H9 (cell line): ENCODE results near the gene SLAMF1. TPM values are rescaled to one million over a fixed set of nuclear protein-coding genes. Genes with fewer than 3 reads are reported as not detected.

ENCODE experiments used
- DNase-seq: peaks from one replicate; pipeline ENCODE4 v3.0.0-alpha.2; 2017
- H2AFZ ChIP-seq: one replicate; pipeline ENCODE4 v1.6.1; 2013; ENCODE audit warnings: mild to moderate bottlenecking, low read length, control low read depth, moderate library complexity
- H2AK5ac ChIP-seq: 2 replicates; pipeline ENCODE4 v1.6.1; 2013; ENCODE audit warnings: low read length, control low read depth, mixed read lengths; ENCODE audit not compliant: insufficient read length
- H2BK120ac ChIP-seq: one replicate; pipeline ENCODE4 v1.6.1; 2013; ENCODE audit warnings: low read depth, mild to moderate bottlenecking, low read length, control low read depth, inconsistent platforms; ENCODE audit not compliant: poor library complexity, severe bottlenecking
- H2BK12ac ChIP-seq: 2 replicates; pipeline ENCODE4 v1.6.1; 2013; ENCODE audit warnings: low read length, control low read depth, mixed read lengths, low read depth; ENCODE audit not compliant: insufficient read length
- H2BK15ac ChIP-seq: 2 replicates; pipeline ENCODE4 v1.6.1; 2013; ENCODE audit warnings: low read depth, low read length, control low read depth
- H2BK20ac ChIP-seq: one replicate; pipeline ENCODE4 v1.6.1; 2013; ENCODE audit warnings: low read depth, mild to moderate bottlenecking, low read length, control low read depth, inconsistent platforms; ENCODE audit not compliant: poor library complexity, severe bottlenecking
- H2BK5ac ChIP-seq: 2 replicates; pipeline ENCODE4 v1.6.1; 2013; ENCODE audit warnings: low read length, control low read depth, mixed read lengths; ENCODE audit not compliant: insufficient read length
- H3K14ac ChIP-seq: 2 replicates; pipeline ENCODE4 v1.6.1; 2013; ENCODE audit warnings: low read length, control low read depth; ENCODE audit not compliant: insufficient read depth
- H3K18ac ChIP-seq: 2 replicates; pipeline ENCODE4 v1.6.1; 2013; ENCODE audit warnings: low read depth, mild to moderate bottlenecking, mixed read lengths, low read length, control low read depth; ENCODE audit not compliant: insufficient read length
- H3K23ac ChIP-seq: 2 replicates; pipeline ENCODE4 v1.6.1; 2013; ENCODE audit warnings: low read length, control low read depth, mixed read lengths, low read depth; ENCODE audit not compliant: insufficient read length
- H3K23me2 ChIP-seq: 2 replicates; pipeline ENCODE4 v1.6.1; 2013; ENCODE audit warnings: low read depth, mild to moderate bottlenecking, mixed read lengths, low read length, control low read depth; ENCODE audit not compliant: insufficient read length, poor library complexity, severe bottlenecking
- H3K27ac ChIP-seq: 2 replicates; pipeline ENCODE4 v1.5.1; 2013; ENCODE audit warnings: low read length, control low read depth, mixed read lengths, low read depth; ENCODE audit not compliant: insufficient read length
- H3K27me3 ChIP-seq: 2 replicates; pipeline ENCODE4 v1.6.1; 2013; ENCODE audit warnings: low read length, control low read depth, inconsistent platforms; ENCODE audit not compliant: insufficient read depth
- H3K4ac ChIP-seq: 2 replicates; pipeline ENCODE4 v1.6.1; 2013; ENCODE audit warnings: low read depth, mild to moderate bottlenecking, control low read depth, inconsistent platforms, low read length, moderate library complexity
- H3K4me1 ChIP-seq: 2 replicates; pipeline ENCODE4 v1.6.1; 2013; ENCODE audit warnings: low read length, control low read depth, inconsistent platforms; ENCODE audit not compliant: insufficient read depth
- H3K4me2 ChIP-seq: 2 replicates; pipeline ENCODE4 v1.6.1; 2013; ENCODE audit warnings: low read length, control low read depth, mixed read lengths; ENCODE audit not compliant: insufficient read length, insufficient read depth
- H3K56ac ChIP-seq: 2 replicates; pipeline ENCODE4 v1.6.1; 2013; ENCODE audit warnings: low read depth, mild to moderate bottlenecking, mixed read lengths, low read length, control low read depth; ENCODE audit not compliant: insufficient read length
- H3K79me1 ChIP-seq: 2 replicates; pipeline ENCODE4 v1.6.1; 2013; ENCODE audit warnings: low read depth, mild to moderate bottlenecking, moderate library complexity, low read length, control low read depth, inconsistent platforms; ENCODE audit not compliant: insufficient read depth, poor library complexity, severe bottlenecking
- H3K79me2 ChIP-seq: 2 replicates; pipeline ENCODE4 v1.6.1; 2013; ENCODE audit warnings: low read length, control low read depth, inconsistent platforms; ENCODE audit not compliant: insufficient read depth
- H3K9ac ChIP-seq: 2 replicates; pipeline ENCODE4 v1.6.1; 2013; ENCODE audit warnings: low read length, control low read depth, mixed read lengths; ENCODE audit not compliant: insufficient read length; ENCODE audit errors: extremely low read depth
- H3K9me3 ChIP-seq: one replicate; pipeline ENCODE4 v1.6.1; 2013; ENCODE audit warnings: low read depth, low read length, inconsistent platforms; ENCODE audit not compliant: control insufficient read depth
- H3T11ph ChIP-seq: one replicate; pipeline ENCODE4 v1.6.1; 2013; ENCODE audit warnings: mild to moderate bottlenecking, low read length, control low read depth, inconsistent platforms
- H4K20me1 ChIP-seq: one replicate; pipeline ENCODE4 v1.6.1; 2013; ENCODE audit not compliant: control insufficient read depth, insufficient read length, insufficient read depth
- H4K5ac ChIP-seq: 2 replicates; pipeline ENCODE4 v1.6.1; 2013; ENCODE audit warnings: low read depth, mild to moderate bottlenecking, mixed read lengths, low read length, control low read depth; ENCODE audit not compliant: insufficient read length
- H4K8ac ChIP-seq: replicated peaks from 2 replicates; pipeline ENCODE4 v1.6.1; 2013; ENCODE audit warnings: low read length, control low read depth, mixed read lengths, low read depth; ENCODE audit not compliant: insufficient read length
- H4K91ac ChIP-seq: 2 replicates; pipeline ENCODE4 v1.6.1; 2013; ENCODE audit warnings: low read depth, mild to moderate bottlenecking, moderate library complexity, mixed read lengths, low read length, control low read depth; ENCODE audit not compliant: insufficient read length
- H3K27ac Mint-ChIP-seq, 3 experiments: 2 replicates in 2 of 3; 3 replicates in 1 of 3; pipeline ENCODE4 v1.8.0; 2020 to 2021; ENCODE audit warnings: mixed read lengths in 3 of 3, mild to moderate bottlenecking in 1 of 3, moderate library complexity in 1 of 3
- H3K27me3 Mint-ChIP-seq: 2 replicates; pipeline ENCODE4 v1.8.0; 2021; ENCODE audit warnings: low read depth, mild to moderate bottlenecking, moderate library complexity, mixed read lengths
- H3K36me3 Mint-ChIP-seq, 3 experiments: 2 replicates in 2 of 3; 3 replicates in 1 of 3; pipeline ENCODE4 v1.8.0; 2020 to 2021; ENCODE audit warnings: low read depth in 3 of 3, mixed read lengths in 3 of 3; ENCODE audit not compliant: insufficient read depth in 1 of 3
- H3K4me1 Mint-ChIP-seq, 2 experiments: 2 replicates each; pipeline ENCODE4 v1.8.0; 2020; ENCODE audit warnings: mixed read lengths in 2 of 2
- H3K4me3 Mint-ChIP-seq, 2 experiments: 2 replicates in 1 of 2; 3 replicates in 1 of 2; pipeline ENCODE4 v1.8.0; 2020 to 2021; ENCODE audit warnings: mild to moderate bottlenecking in 2 of 2, mixed read lengths in 2 of 2, moderate library complexity in 1 of 2
- H3K9me3 Mint-ChIP-seq, 2 experiments: 2 replicates in 1 of 2; 3 replicates in 1 of 2; pipeline ENCODE4 v1.8.0; 2020; ENCODE audit warnings: mild to moderate bottlenecking in 2 of 2, mixed read lengths in 2 of 2, moderate library complexity in 1 of 2
- WGBS: extraction: QIAGEN DNeasy Blood & Tissue Kit; methylation state at CpG from one replicate; pipeline ENCODE4 v1.1.7; 2013; ENCODE audit warnings: missing lambda C conversion rate, low lambda C conversion rate, mixed read lengths; ENCODE audit not compliant: insufficient read length; ENCODE audit errors: extremely low coverage; 5-methylcytosine and 5-hydroxymethylcytosine counted together
- total RNA-seq: library from RNA; stranded (reverse); gene quantifications from 2 replicates; pipeline ENCODE4 v1.2.1, GENCODE V29; 2021
- TF ChIP-seq, protein P1 (sequence below): fragments of 200-600 bp; sonication (generic); conservative IDR thresholded peaks from 3 replicates; pipeline ENCODE4 v1.8.0; 2021; ENCODE audit warnings: antibody characterized with exemption, mild to moderate bottlenecking

The SLAMF1 gene
- total RNA-seq, 1 experiment from 2014 or later: not detected

DNA sequence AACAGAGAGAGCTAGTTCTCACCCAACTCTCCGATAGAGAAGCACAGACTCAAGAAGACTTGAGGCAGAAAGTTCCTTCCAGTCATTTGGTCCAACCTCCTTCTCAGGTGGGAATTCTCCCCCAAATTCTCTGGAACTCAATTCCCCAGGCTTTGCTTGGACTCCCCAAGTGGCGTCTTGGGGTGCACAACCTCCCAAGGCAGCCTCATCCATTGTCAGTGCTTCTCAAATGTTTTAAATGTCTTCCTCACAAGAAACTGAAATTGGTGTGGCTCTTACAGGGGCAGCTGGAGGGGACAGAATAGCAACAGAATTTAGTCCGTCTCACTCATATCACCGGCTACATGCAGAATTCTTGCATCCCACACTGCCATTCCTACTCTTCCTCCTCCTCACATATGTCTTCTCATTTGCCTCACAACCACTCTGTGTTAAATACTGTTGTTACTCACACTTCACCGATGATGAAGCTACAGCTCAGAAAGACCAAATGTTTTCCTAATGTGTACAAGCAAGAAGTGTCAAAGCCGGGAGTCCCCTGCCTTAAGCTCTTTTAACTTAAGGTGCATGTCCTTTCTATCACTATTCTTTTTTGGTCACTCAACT is 34.1 kb downstream of the SLAMF1 start:
- Histone ChIP-seq H3T11ph (no peak overlapping the region), H3K27ac (no peak overlapping the region), H2AK5ac (no peak overlapping the region), H4K91ac (no peak overlapping the region), H3K23me2 (no peaks in the 10 kb centered on the region), H4K5ac (no peak overlapping the region), H3K18ac (no peak overlapping the region), H3K23ac (no peak overlapping the region), H2BK12ac (no peak overlapping the region), H3K4ac (no peak overlapping the region), H2BK120ac (no peak overlapping the region), H3K14ac (no peak overlapping the region), H3K79me1 (no peaks in the 10 kb centered on the region), H2AFZ (no peak overlapping the region), H3K79me2 (no peaks in the 10 kb centered on the region), H3K9ac (no peak overlapping the region), H4K8ac (peak overlapping the region; percentile 81), H3K56ac (no peak overlapping the region), H3K4me2 (no peak overlapping the region), H2BK15ac (no peak overlapping the region), H3K27me3 (no peaks in the 10 kb centered on the region), H3K4me1 (no peaks in the 10 kb centered on the region), H2BK5ac (no peak overlapping the region), H2BK20ac (no peak overlapping the region), H3K9me3 (no peaks in the 10 kb centered on the region), H4K20me1 (no peaks in the 10 kb centered on the region)
- no peak overlapping the region for H3K27ac Mint-ChIP-seq
- no peaks in the 10 kb centered on the region for H3K36me3 Mint-ChIP-seq
- no peak for DNase-seq
- no peaks in the 10 kb centered on the region for H3K9me3 Mint-ChIP-seq
- TF ChIP-seq, protein P1, sequence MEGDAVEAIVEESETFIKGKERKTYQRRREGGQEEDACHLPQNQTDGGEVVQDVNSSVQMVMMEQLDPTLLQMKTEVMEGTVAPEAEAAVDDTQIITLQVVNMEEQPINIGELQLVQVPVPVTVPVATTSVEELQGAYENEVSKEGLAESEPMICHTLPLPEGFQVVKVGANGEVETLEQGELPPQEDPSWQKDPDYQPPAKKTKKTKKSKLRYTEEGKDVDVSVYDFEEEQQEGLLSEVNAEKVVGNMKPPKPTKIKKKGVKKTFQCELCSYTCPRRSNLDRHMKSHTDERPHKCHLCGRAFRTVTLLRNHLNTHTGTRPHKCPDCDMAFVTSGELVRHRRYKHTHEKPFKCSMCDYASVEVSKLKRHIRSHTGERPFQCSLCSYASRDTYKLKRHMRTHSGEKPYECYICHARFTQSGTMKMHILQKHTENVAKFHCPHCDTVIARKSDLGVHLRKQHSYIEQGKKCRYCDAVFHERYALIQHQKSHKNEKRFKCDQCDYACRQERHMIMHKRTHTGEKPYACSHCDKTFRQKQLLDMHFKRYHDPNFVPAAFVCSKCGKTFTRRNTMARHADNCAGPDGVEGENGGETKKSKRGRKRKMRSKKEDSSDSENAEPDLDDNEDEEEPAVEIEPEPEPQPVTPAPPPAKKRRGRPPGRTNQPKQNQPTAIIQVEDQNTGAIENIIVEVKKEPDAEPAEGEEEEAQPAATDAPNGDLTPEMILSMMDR: no peak
- no CpG with 5 or more reads among the region's 6 CpGs for WGBS
- H3K4me3 Mint-ChIP-seq: no peak overlapping the region
- H3K4me1 Mint-ChIP-seq: peaks cover 13 to 22% of the 10 kb centered on the region in 2 experiments
- H3K27me3 Mint-ChIP-seq: no peaks in the 10 kb centered on the region; the same call in 1 of the 2 replicates
